ENCODE results near the gene PCK2. TPM values are rescaled to one million over a fixed set of nuclear protein-coding genes. Genes with fewer than 3 reads are reported as not detected.

The PCK2 gene
- total and polyA plus RNA-seq, 2 of the 13 experiments (the other 11 are each of a cell fraction or from before 2014, with no cell fraction given) = 129 to 272 TPM

GRCh38 chr14:24093901-24094840 lies at the start of gene PCK2 (continued):
- TF ChIP-seq ZFP91 (CRISPR knock-in tag; IDR thresholded peaks at IDR 0.05; ENCODE audit: borderline replicate concordance) (no peak), CEBPZ (IDR thresholded peaks at IDR 0.05; ENCODE audit: low read length) (no peak), ZNF746 (CRISPR knock-in tag; IDR thresholded peaks at IDR 0.05) (no peak), CC2D1A (CRISPR knock-in tag; IDR thresholded peaks at IDR 0.05) (peak; percentile 96; the same call in 1 of the 2 replicates), HDAC2 (CRISPR knock-in tag; IDR thresholded peaks at IDR 0.05) (peak; percentile 84), ZFP1 (CRISPR knock-in tag; IDR thresholded peaks at IDR 0.05) (0 out of 2 replicates have a peak, but pooled peaks have one; percentile 39), MEF2D (CRISPR knock-in tag; IDR thresholded peaks at IDR 0.05) (peak; percentile 87), HES4 (CRISPR knock-in tag; IDR thresholded peaks at IDR 0.05; ENCODE audit: borderline replicate concordance) (no peak), AHR (CRISPR knock-in tag; IDR thresholded peaks at IDR 0.05) (peak; percentile 95), CCDC6 (CRISPR knock-in tag; IDR thresholded peaks at IDR 0.05) (no peak), ZFP82 (CRISPR knock-in tag; IDR thresholded peaks at IDR 0.05; ENCODE audit: borderline replicate concordance) (no peak), PRPF4 (IDR thresholded peaks at IDR 0.05; ENCODE audit: low read depth, low read length, poor library complexity, severe bottlenecking) (no peak), MLXIP (CRISPR knock-in tag; IDR thresholded peaks at IDR 0.05; ENCODE audit: borderline replicate concordance) (peak; percentile 95), ZBTB39 (CRISPR knock-in tag; IDR thresholded peaks at IDR 0.05) (no peak), SUZ12 (IDR thresholded peaks at IDR 0.05; ENCODE audit: low read depth, low read length) (no peak), KDM1A (CRISPR knock-in tag; IDR thresholded peaks at IDR 0.05) (peak; percentile 79), THYN1 (CRISPR knock-in tag; IDR thresholded peaks at IDR 0.05; ENCODE audit: borderline replicate concordance, low read depth) (peak; percentile 99), ZNF7 (CRISPR knock-in tag; IDR thresholded peaks at IDR 0.05) (0 out of 2 replicates have a peak, but pooled peaks have one; percentile 54)
